ENCODE measurements around the gene MOV10L1.

Gene MOV10L1

DNA sequence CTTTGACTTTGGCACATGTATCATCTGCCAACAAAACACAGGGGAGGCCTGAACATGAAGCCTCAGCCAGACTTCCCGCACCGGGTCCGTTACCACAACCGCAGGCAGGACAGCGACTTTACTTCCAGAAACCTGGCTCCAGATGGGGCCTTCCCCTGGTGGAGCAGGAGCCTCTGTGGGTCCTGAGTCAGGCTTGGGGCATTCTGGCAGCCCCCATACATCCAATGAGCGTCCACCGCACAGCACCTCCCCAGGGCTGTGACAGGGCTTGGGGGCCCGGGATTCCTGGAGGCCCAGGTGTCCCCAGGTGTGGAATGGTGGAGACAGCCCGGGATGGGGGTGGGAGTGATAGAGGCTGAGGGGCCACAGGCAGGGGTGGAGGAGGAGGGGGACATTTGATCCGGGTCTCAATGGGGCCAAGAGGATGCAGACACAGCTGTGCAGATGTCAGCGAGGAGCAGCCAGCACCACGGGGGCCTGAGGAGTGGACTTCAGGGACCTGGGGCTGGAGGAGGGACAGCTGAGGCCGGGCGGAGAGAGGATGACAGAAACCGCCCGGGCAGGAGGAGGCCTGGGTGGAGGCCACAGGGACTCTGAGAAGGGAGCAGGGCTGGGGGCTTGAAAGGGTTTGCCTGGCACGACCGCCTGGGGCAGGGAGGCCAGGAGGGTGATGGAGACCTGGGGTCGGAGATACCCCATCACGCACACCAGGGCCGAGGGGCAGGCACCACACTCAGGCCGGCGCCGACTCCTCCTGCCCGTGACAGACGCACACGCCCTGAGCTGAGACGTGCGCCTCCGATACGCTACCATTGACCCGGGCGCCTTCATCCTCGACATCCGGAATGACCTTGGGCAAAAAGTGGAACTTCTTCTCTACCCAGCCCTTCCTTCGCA lies 40.3 kb upstream of the MOV10L1 start:
- Mint-ChIP-seq H3K9me3 (no peaks in the 10 kb centered on the region), H3K27ac (ENCODE audit: low read depth) (no peak overlapping the region), H3K4me1 (peaks cover 4% of the 10 kb centered on the region), H3K27me3 (peaks cover 25% of the 10 kb centered on the region), H3K36me3 (ENCODE audit: insufficient read depth) (peaks cover 1% of the 10 kb centered on the region), H3K4me3 (no peak overlapping the region)
- DNase-seq (ENCODE audit: low spot score in 2 of 2) (no peak), ATAC-seq (replicated peaks; ENCODE audit: extremely low read depth, poor library complexity, severe bottlenecking) (no peak)

DNA sequence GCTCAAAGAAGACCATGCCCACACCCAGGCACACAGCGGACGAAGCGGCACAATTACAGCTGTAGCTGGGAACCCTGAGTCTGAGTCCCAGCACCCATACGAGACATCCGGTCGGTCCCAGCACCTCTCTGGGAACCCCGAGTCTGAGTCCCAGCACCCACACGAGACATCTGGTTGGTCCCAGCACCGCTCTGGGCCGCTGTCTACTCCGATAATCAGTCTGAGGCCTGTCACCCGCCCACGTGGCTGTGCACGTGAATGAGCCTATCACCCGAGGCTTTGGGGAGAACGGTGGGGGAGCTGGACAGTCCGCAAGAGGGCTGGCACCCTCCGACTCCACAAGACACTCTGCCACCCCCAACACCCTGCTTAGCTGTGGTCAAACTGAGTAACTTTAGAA lies 37.9 kb upstream of the MOV10L1 start:
- ATAC-seq (replicated peaks; ENCODE audit: extremely low read depth, poor library complexity, severe bottlenecking), result no peak

DNA sequence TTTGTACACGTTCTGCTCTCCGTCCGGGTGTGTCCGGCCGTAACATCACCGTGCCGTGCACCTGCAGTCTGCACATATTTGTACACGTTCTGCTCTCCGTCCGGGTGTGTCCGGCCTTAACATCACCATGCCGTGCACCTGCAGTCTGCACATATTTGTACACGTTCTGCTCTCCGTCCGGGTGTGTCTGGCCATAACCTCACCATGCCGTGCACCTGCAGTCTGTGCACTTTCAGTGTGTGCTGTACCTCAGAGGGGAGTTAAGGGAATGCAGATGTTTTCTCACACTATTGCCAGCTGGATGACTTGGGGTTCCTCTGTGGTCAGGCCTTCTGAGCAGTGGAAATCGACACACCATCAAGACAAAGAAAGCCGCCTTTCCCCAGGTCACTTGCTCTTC lies 35.9 kb upstream of the MOV10L1 start:
- no peaks in the 10 kb centered on the region for H3K9me3 Mint-ChIP-seq
- ATAC-seq (replicated peaks; ENCODE audit: extremely low read depth, poor library complexity, severe bottlenecking) (no peak), DNase-seq (ENCODE audit: low spot score in 2 of 2) (no peak)
- H3K36me3 Mint-ChIP-seq (ENCODE audit: insufficient read depth), result no peaks in the 10 kb centered on the region
- H3K27ac Mint-ChIP-seq (ENCODE audit: low read depth), result no peak overlapping the region
- peaks cover 53% of the 10 kb centered on the region for H3K27me3 Mint-ChIP-seq
- H3K4me1 Mint-ChIP-seq, result no peaks in the 10 kb centered on the region
- no peak overlapping the region for H3K4me3 Mint-ChIP-seq

More for the DNA sequence above, 37.9 kb upstream of the MOV10L1 start:
- H3K36me3 Mint-ChIP-seq (ENCODE audit: insufficient read depth), result peaks cover 1% of the 10 kb centered on the region
- H3K27me3 Mint-ChIP-seq, result peaks cover 44% of the 10 kb centered on the region
- H3K9me3 Mint-ChIP-seq, result no peaks in the 10 kb centered on the region
- H3K4me3 Mint-ChIP-seq, result no peak overlapping the region
- DNase-seq (ENCODE audit: low spot score in 2 of 2), result no peak
- no peak overlapping the region for H3K27ac Mint-ChIP-seq (ENCODE audit: low read depth)
- no peaks in the 10 kb centered on the region for H3K4me1 Mint-ChIP-seq

DNA sequence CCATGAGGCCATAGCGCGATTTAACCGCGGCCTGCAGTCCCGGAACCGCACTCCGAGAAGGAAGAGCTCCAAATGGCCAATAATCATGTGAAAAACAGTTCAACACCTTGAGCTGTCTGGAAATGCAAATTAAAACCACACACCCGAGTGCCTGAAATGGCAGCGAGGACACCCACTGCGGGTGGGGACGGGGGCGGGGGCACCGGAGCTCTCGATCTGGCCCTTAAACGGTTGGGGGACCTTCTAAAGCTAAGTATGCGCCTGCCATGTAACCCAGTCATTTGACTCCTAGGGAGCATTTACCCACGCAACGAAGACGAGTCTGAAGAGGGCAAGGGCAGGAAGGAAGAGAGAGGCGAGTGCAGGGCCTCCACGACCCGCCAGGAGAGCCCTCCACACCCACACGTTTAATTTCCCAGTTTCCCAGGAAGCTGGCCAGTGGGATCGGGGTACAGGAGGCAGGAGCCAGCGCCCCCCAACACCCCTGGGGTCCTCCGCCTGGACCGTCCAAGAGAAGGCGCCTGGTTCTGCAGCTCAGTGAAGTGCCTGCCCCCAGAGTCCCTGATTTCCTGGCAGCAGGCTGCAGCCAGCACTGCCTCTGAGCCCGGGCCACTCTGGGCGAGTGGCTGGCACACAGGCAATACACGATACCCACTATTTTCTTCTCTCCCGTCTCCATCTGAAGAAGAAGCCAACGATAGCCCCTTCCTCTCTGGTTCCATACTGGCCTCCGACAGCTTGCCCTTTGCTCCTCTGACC lies 33.4 kb upstream of the MOV10L1 start:
- no peak overlapping the region for H3K4me3 Mint-ChIP-seq
- H3K27me3 Mint-ChIP-seq, result peaks cover 45% of the 10 kb centered on the region
- H3K4me1 Mint-ChIP-seq, result no peaks in the 10 kb centered on the region
- DNase-seq (ENCODE audit: low spot score in 2 of 2) (no peak), ATAC-seq (replicated peaks; ENCODE audit: extremely low read depth, poor library complexity, severe bottlenecking) (no peak)
- no peaks in the 10 kb centered on the region for H3K36me3 Mint-ChIP-seq (ENCODE audit: insufficient read depth)
- H3K9me3 Mint-ChIP-seq, result no peaks in the 10 kb centered on the region
- H3K27ac Mint-ChIP-seq (ENCODE audit: low read depth), result no peak overlapping the region

DNA sequence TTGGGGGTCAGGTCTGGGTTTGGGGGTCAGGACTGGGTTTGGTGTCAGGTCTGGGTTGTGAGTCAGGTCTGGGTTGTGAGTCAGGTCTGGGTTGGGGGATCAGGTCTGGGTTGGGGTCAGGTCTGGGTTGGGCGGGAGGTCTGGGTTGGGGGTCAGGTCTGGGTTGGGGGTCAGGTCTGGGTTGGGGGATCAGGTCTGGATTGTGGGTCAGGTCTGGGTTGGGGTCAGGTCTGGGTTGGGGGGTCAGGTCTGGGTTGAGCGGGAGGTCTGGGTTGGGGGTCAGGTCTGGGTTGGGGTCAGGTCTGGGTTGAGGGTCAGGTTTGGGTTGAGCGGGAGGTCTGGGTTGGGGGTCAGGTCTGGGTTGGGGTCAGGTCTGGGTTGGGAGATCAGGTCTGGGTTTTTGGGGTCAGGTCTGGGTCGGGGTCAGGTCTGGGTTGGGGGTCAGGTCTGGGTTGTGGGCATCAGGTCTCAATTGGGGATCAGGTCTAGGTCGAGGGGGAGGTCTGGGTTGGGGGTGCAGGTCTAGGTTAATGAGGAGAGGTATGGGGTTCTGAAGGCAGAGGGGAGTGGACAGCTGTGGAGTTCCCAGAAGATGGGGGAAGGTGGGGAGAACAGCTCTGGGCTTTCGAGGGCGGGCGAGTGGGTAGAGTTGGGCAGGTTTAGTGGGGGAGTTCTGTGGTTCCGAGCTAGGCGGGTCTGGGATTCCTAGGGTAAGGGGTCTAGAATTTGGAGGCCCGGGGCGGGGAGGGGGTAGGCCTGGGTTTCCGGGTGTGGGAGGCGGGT lies 32.3 kb upstream of the MOV10L1 start:
- H3K27ac Mint-ChIP-seq (ENCODE audit: low read depth), result no peak overlapping the region
- H3K9me3 Mint-ChIP-seq, result no peaks in the 10 kb centered on the region
- peaks cover 37% of the 10 kb centered on the region for H3K27me3 Mint-ChIP-seq
- no peaks in the 10 kb centered on the region for H3K36me3 Mint-ChIP-seq (ENCODE audit: insufficient read depth)
- DNase-seq (ENCODE audit: low spot score in 2 of 2), result no peak
- ATAC-seq (replicated peaks; ENCODE audit: extremely low read depth, poor library complexity, severe bottlenecking), result no peak
- H3K4me3 Mint-ChIP-seq, result no peak overlapping the region
- H3K4me1 Mint-ChIP-seq, result no peaks in the 10 kb centered on the region

DNA sequence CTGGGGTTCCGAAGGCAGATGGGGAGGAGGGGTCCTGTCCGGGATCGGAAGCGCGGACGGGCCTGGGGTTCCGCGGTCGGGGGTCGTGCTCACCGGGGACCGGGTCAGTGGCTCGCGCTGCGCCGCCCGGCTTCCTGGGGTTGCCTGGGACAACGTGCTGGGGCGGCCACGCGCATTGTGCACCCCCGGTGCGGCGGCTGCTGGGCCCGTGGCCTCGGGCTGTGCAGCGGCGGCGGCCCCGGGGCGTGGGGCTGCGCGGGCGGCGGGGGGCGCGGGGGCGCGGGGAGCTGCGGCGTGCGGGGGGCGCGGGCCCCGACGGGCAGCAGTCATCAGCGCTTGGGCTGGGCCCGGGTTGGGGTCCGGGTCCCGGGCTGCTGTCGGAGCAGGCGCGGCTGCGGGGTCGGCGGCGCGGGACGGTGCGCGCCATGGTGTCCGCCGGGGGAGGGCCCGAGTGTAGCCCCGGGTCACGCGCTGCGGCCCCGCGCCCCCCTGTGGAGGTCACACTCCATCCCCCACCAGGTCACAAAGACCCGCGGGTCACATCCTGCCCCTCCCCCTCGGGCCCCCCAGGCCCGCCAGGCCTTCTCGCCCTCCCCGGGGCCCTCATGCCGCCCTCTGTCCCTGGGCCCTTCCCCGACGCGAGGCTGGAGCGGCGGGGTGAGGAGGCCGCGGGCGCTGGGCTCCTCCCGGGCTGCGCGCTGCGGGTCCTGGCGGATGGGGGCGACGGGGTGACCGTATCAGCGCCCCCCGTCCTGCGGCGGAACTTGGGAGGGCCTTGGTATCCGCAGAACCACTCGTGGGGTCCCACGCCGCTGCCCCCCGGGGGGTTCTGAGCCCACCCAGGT lies 31.5 kb upstream of the MOV10L1 start, which contains the start of gene TTLL8:
Gene TTLL8, minus strand, starts transcription at position 238 of the 845 bp plus-strand sequence.
- Mint-ChIP-seq H3K4me3 (no peak within 1 kb of the TSS), H3K4me1 (no peaks in the 10 kb centered on the region), H3K9me3 (no peaks in the 10 kb centered on the region), H3K27ac (ENCODE audit: low read depth) (no peak within 1 kb of the TSS), H3K27me3 (peaks cover 37% of the 10 kb centered on the region), H3K36me3 (ENCODE audit: insufficient read depth) (no peaks in the 10 kb centered on the region)
- ATAC-seq (replicated peaks; ENCODE audit: extremely low read depth, poor library complexity, severe bottlenecking), result no peak
- no peak for DNase-seq (ENCODE audit: low spot score in 2 of 2)

DNA sequence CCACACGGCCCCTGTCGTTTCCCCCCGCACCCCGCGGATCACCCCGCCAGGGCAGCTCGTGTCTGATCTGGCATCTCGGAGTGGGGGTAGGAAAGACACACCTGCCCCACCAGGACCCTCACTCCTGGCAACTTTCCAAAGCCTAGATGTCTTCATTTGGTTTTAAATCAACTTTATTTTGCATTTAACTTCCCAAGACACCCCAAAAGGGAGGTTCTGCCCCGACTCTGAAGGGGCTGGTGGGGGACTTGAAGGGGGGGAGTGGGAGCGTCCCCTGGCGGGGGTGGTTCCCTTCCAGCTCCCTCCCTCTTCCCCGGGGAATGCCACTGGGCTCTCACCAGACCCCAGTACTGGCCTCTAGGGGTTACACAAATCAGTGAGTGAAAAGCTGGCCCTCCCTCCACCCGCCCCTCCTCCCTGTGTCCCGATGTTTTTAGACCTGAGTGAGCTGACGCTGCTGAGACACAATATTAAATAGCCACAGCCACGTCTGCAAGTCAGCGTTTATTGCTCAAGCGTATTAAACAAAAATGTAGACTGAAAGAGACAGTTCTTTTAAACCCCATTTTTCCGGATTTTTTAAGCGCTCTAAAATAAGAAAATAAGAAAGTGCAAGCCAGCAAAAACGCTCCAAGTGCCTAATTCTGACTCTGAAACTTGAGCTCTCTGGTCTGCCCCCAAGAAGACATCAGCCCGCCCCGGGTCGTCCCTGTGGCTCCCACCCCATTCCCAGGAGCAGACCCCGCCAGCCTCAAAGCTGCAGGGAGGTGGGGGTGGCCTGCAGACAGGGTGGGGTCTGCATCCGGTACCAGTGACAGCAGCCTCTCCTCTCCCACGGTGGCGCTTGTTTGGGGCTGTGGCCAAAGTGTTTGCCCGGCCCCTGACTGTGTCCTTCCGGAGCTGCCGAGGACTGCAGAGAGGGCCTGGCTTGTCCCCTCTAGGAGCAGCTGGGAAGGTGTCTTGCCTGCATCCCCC lies 30.6 kb upstream of the MOV10L1 start:
- Mint-ChIP-seq H3K27ac (ENCODE audit: low read depth) (no peak overlapping the region), H3K27me3 (peaks cover 30% of the 10 kb centered on the region), H3K36me3 (ENCODE audit: insufficient read depth) (no peaks in the 10 kb centered on the region), H3K4me3 (no peak overlapping the region), H3K4me1 (no peaks in the 10 kb centered on the region), H3K9me3 (no peaks in the 10 kb centered on the region)
- ATAC-seq (replicated peaks; ENCODE audit: extremely low read depth, poor library complexity, severe bottlenecking) (no peak), DNase-seq (ENCODE audit: low spot score in 2 of 2) (no peak)

DNA sequence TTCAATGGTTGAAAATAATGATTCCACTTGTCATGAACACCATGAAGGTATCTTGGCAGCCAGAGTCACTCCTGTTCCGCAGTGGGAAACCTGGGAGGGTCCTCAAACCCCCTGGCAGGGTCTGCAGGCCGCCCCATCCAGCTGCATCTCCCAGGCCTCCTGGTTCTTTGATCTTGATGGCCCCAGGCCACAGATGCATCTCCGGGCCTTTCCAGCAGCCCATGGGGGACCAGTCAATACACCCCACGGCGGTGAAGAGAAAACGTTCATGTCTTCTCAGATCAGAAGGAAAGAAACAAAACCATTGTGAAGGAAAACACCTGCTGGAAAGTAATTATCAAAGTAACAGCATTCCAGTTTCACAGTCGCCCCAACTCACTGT lies 29.9 kb upstream of the MOV10L1 start:
- no peaks in the 10 kb centered on the region for H3K9me3 Mint-ChIP-seq
- H3K4me1 Mint-ChIP-seq, result no peaks in the 10 kb centered on the region
- H3K27ac Mint-ChIP-seq (ENCODE audit: low read depth), result no peak overlapping the region
- no peaks in the 10 kb centered on the region for H3K36me3 Mint-ChIP-seq (ENCODE audit: insufficient read depth)
- no peak for DNase-seq (ENCODE audit: low spot score in 2 of 2)
- peaks cover 29% of the 10 kb centered on the region for H3K27me3 Mint-ChIP-seq
- no peak for ATAC-seq (replicated peaks; ENCODE audit: extremely low read depth, poor library complexity, severe bottlenecking)
- H3K4me3 Mint-ChIP-seq, result no peak overlapping the region

DNA sequence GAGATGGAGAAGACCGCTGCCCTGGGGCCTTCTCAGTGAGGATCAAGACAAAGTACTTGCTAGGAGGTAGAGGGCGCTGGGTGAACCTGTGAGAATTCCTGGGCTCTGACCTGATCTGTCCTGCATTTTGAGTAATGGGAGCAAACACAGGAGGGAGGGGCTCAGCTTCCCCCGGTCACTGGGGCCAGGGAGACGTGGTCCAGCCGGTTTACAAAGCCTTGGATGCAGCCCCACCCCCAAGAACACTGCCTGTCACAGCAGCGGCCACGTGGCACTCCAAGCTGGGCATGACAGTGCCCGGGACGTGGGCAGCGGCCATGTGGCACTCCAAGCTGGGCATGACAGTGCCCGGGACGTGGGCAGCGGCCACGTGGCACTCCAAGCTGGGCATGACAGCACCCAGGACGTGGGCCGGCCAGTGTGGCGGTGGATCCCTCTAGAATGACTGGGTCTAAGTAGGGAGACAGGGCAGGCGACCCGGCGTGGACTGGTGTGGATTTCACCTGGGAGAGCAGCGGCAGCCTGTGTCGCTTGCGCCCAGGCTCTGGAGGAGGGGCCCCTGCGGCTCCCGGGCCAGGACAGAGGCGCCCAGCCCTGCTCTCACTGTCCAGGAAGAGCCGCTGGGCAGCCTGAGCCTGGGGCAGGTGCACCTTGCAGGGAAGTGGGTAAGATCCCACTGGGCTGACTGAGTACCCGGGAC lies 29.2 kb upstream of the MOV10L1 start:
- H3K27ac Mint-ChIP-seq (ENCODE audit: low read depth), result no peak overlapping the region
- no peak for ATAC-seq (replicated peaks; ENCODE audit: extremely low read depth, poor library complexity, severe bottlenecking)
- H3K36me3 Mint-ChIP-seq (ENCODE audit: insufficient read depth), result no peaks in the 10 kb centered on the region
- H3K4me1 Mint-ChIP-seq, result no peaks in the 10 kb centered on the region
- DNase-seq (ENCODE audit: low spot score in 2 of 2), result no peak
- no peak overlapping the region for H3K4me3 Mint-ChIP-seq
- peaks cover 23% of the 10 kb centered on the region for H3K27me3 Mint-ChIP-seq
- H3K9me3 Mint-ChIP-seq, result no peaks in the 10 kb centered on the region

DNA sequence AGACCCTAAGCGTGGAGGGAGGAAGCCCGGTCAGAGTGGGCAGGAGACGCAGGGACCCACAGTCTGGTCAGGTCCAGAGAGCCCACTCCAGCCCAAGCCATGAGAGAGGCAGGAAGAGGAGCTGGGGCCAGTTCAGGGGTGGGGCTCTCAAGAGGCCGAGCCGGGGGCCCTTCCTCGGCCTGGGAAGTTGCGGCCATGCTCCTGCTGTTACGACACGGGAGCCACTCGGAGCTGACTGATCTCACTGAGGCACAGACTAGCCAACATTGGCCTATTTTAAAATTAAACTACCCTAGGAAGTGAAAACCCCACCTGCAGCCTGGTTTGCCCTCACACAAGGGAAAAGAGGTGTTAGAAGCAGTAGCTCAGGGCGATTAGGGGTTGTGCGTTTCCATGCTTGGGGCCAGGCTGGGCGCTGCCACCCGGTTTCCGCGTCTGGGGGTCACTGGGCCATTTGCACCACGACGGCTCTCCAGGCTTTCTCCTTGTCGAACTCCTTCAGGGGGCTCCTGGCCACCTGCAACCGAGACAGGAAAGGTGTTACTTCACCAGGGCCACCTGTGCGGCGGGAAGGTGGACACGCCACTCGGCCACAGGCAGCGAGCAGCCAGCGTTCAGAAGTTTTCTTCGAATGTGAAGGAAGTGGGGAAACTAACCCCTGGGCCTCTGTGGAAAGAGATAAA lies 28.5 kb upstream of the MOV10L1 start:
- Mint-ChIP-seq H3K27ac (ENCODE audit: low read depth) (no peak overlapping the region), H3K36me3 (ENCODE audit: insufficient read depth) (no peaks in the 10 kb centered on the region), H3K9me3 (no peaks in the 10 kb centered on the region), H3K4me3 (no peak overlapping the region), H3K4me1 (no peaks in the 10 kb centered on the region), H3K27me3 (peaks cover 16% of the 10 kb centered on the region)
- ATAC-seq (replicated peaks; ENCODE audit: extremely low read depth, poor library complexity, severe bottlenecking) (no peak), DNase-seq (ENCODE audit: low spot score in 2 of 2) (no peak)

All from central memory CD8-positive, alpha-beta T cell (primary cell).